IPS DF 19.7 (cell line): ENCODE results near the gene TRIM9.
"Not testable (repeated sequence)": the region's sequence is repeated elsewhere in the genome, so short reads cannot be mapped to it uniquely, and the experiment has no call there.

ENCODE experiments used
- DNase-seq: peaks from one replicate; pipeline ENCODE4 v3.0.0-alpha.2; 2013; ENCODE audit warnings: low read depth, low spot score

The TRIM9 gene

DNA sequence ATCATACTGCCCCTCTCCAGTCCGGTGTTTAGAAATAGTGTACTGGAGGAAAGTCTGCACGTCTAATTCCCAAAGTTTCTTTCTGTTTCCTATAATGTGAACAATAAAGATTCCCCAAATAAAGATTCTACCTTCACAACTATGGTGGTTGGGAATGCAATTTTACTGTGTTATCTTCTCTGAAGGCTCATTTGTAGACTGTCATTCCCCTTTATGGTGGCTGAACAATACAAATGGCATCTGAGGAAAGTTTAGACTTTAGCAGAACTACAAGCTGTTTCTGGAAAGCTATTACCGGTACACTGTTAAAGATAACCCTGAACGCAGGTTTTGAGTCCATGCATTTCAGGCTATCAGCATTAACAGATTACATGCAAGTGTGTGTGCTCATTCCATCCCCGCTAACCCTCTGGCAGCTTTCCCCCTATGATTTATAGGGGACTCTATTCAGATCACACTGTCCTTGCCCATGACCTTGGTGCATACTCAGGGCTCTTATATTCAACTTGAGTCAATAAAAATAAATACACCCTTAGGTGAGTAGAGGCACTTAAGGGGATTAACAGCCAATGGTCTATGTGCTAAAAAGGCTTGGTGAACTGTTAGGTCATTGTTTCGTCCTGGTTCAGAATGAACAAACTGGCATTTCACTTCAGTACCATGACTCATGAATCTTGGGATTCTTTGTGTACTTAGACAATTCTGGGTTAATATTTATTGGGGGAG lies 89.9 kb downstream of the TRIM9 start:
- no peak for DNase-seq

DNA sequence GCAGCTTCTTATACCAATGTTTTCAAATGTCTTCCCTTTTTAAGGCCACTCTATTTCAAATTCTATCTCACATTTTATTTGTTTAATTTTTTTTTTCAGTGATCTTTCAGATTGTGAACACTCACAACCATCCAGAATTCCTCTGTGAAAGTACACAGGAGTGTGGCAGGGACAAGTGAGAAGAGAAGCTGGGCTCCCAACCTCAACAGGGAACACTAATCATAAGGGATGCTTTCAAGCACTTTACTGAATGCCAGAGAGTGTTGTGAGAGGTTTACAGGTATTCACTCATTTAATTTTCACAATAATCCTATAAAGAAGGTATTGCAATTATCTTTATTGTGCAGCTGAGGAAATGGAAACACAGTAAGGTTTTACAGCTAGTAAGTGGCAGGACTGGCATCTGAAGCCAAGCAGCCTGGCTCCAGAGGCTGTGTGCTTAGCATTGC lies 90.5 kb downstream of the TRIM9 start:
- no peak for DNase-seq

DNA sequence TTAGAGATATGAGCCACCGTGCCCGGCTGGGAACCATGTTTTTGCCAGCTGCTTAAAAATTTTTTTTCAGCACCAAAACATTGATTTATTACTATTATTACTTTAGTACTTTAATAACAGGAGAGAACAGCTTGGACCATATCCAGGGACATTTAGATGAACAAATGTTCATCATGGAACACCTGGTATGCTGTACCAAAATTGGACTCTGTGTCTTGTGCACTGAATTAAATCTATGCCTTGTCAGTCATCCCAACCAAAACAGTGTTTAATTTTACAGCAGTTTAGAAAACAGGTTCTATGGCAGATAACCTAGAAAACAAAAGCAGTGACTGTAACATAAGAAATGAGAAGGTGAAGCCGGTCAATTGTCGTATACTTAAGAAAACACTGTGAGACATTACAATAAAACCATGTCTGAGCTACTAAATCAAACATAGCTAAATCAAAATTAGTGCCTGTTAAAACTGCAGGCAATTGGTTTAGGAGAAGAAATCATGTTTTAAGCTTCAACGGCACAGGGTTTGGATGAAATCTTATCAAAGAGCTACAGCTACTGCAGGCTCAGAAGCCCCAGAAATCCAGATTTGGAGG lies 92.4 kb downstream of the TRIM9 start:
- no peak for DNase-seq

DNA sequence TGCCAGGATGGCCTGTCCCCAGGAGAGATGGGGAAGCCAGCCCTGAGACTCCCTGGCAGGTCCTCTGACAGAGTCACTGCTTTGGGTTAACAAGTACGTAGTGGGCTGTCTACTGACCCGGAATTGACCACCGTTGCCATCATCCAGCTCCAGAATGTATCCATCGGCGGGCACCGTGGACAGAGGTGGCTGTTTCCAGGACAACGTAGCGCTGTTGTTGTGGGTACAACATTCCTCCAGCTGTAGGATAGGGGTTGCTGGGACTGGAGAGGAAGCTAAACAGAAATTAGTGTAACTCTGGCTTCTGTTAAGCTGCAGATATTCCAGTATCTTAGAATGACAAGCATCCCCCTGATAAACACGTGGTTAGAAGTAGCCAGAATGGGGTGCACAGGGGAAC lies 94.3 kb downstream of the TRIM9 start:
- no peak for DNase-seq

DNA sequence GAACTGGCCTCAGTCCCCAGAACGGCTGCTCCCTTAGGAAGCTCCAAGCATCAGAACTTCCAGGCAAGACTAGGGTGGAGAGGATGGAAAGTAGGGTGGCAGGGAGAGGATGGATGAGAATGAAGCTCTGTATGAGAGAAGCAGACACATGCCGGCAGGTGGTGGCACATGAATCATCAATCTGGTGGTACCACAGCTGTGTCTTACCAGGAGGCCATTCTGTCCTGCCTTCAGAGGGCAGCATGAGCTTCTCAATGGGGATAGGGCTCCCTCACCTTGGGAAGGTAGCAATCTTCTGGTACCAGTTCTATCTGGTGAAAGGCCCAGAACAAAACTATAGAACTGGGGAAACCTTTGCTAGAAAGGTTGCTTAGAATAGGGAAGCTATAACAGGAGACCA lies 95.2 kb downstream of the TRIM9 start:
- DNase-seq, result no peak

DNA sequence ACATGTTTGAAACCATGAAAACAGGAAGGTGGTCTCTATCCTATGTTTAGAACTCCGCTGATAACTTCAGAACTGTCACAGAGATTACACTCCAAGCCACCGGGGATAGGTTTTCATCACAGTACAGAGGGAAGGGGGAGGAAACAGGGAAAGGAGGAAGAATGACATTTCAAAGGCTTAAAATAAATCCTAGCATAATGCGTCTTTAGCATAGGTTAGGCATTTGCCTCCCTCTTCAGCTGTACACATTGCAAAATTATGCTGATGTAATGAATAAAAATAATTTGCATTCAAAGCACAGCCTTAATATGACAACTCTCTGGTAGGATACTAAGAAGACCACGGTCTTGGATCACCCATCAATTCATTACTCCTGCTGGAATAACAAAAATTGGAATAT lies 96.3 kb downstream of the TRIM9 start:
- DNase-seq, result no peak

DNA sequence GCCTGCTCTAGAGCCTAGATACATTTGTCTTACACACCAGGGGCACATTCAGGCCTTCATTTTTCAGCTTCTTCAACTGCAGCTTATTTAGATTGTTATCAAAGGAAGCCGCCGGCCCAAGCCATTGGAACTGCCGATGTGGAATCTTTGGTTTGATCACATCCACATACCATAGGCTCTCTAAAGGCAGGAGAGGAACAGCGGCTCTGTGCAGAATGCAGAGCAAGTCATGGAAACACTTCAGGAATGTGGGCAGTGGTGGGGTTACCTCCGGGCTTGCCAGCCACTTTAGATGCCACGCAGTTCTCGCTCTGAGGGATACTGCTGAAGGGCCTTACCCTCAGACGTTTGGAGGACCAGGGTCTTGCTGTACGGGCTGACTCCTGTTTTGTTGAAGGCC lies 97.2 kb downstream of the TRIM9 start:
- DNase-seq, result no peak

DNA sequence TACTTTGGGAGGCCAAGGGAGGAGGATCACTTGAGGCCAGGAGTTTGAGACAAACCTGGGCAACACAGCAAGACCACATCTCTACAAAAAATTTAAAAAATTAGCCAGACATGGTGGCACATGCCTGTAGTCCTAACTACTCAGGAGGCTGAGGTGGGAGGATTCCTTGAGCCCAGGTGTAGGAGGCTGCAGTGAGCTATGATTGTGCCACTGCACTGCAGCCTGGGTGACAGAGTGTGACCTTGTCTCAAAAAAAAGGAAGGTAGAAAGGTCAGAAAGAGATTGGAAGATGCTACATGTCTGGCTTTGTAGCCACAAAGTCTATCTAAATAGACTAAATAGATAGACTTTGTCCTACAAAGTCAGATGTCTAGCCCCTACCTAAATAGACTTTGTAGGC lies 100.7 kb downstream of the TRIM9 start:
- not testable (repeated sequence) for DNase-seq

DNA sequence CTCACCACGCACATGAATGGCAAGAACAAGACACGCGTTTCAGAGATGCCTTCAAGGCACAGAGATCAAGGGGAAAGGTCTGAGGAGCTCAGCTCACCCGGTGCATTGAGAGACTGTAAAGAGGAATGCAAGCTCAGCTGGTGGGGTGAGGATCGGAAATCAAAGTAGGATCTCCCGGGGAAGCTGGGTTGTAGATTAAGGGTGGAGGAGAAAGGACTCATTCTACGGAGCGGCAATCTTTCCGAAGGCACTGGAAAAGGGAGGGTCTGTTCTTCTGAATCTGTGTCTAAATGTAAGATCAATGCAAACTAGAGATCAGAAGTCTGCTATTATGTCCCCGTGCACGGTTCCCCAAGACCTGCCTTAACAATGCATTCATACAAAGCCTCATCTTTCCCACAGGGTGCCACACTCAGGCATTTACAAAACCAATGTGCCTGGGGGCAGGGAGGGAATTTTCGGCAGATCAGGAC lies 109.0 kb downstream of the TRIM9 start:
- peak; percentile 25 for DNase-seq

DNA sequence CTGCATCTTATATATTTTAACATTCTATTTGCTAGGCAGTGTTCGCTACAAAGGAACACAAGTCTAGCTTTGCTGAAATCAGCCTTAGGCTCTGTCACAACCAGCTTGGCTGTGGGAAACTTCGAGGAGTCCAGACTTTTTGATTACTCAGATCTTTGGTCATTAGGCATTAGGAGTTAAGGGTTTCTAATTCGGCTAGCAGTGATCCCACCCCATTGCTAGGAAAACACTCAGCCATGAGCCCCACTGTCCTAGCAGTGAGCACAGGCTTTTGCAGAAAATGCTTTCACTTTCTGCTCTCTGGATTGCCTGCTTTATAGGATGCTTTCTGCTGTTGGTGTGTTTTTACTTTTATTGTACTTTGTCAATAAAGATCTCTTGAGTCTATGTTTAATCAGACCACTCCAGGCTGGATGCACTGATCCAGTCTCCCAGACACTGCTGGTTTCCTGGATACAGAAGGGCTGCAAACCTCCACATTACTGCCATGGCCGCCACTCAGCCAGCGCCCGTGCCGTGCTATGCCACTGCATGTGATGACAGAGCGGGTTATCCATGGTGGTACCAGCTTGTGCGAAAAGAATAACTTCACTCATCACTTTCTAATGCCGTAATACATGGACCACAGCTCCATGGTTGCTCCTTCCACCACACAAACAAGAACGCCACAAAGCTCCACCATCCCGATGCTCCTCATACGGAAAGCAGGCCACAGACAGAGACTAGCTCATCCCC lies 109.6 kb downstream of the TRIM9 start:
- no peak for DNase-seq

DNA sequence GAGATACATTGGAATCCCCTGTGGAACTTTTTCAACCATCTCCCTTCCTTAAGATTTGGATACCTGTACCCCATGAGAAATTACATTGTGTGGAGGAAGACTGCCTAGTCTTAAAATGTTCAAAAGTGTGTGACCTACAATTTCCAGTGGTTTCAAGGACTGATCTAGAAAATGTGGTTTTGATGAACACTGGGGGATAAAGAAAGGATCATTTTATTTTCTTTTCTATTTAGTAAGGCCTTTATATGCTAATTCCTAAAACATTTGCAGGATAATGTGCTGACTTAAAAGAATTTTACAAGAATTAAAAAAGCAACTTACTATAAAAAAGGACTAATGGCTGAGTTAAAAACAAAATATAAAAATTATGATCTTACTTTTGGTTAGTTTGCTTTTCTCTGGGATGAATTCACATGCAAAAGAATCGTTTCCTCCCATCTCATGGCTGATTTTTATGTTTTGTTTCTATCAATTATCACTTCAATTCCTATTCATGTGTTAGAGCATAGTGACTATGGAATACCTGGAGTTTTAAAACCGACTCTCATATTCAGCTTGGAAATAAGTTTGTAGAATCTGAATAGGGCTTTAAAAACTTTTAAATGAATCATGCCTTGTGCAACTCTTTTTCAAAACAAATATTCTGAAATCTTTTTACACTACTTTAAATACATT lies 110.7 kb downstream of the TRIM9 start:
- DNase-seq, result no peak

DNA sequence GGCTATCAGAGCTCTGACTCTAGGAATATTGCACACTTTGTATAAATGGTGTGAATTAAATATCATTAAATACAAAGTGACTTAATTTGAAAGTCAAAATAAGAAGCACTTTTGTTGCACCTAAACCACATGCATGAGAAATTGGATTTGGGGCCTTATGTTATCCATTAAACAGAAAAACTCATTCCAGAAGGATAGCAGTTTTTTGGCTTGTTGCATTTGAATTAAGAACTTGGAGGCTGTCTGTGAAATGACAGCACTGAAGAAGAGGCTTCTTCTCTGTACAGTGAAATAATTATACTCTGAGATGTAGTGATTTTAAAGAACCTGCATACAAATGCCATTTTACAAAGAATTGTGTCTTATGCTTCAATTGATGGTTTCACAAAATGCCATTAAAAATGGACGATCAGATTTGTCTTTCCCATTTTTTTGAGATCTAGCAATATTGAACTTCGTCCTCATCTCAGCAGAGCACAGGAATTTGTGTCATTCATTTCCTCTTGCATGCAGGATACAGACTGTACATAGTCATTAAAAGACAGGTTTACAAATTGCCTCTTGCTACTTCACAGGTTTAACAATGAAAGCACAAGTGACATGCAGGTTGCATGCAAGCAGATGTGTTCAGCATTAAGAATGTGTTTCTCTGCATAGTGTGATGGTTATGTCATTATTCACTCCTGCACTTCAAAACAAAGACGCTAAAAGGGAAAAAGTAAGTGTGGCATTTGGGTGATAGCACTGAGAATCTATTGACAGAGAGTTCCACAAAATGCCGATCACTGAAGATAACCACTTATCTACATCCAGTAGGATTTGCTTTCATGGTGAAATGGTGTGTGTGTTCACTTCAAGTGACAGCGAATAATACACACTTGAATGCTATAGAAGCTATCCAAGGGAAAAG lies 114.7 kb downstream of the TRIM9 start:
- no peak for DNase-seq

DNA sequence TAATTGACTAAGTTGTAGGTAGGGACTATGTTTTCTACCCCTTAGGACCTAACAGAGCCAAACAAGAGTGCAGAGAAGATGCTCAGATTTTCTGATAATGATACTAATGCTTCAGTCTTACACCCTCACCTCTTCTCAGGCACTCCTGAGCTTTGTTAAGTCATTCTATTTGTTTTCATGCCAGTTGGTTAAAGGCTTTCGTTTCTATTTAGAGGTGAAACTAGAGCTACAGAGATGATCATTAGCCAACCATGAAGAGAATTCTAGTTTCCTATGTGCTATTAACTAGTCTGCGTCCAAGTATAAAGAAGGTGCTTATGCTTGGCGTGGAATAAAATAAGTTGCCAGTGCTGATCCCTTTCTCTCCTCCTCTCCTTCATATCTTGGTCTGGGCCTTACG lies 116.0 kb downstream of the TRIM9 start:
- no peak for DNase-seq

DNA sequence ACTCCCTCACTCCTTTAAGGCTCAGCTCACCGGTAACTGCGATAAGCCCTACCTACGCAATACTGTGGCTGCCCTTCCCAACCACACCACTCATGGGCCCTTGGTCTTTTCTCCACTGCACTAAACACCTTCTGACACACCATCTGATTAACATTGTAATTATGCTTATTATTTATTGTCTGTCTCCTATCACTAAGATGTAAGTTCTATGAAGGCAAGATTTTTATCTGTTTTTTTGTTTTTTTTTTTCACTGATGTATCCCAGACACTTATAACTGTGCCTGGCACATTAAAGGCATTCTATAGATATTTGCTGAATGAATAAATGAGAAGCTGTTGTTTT lies 116.4 kb downstream of the TRIM9 start:
- no peak for DNase-seq

DNA sequence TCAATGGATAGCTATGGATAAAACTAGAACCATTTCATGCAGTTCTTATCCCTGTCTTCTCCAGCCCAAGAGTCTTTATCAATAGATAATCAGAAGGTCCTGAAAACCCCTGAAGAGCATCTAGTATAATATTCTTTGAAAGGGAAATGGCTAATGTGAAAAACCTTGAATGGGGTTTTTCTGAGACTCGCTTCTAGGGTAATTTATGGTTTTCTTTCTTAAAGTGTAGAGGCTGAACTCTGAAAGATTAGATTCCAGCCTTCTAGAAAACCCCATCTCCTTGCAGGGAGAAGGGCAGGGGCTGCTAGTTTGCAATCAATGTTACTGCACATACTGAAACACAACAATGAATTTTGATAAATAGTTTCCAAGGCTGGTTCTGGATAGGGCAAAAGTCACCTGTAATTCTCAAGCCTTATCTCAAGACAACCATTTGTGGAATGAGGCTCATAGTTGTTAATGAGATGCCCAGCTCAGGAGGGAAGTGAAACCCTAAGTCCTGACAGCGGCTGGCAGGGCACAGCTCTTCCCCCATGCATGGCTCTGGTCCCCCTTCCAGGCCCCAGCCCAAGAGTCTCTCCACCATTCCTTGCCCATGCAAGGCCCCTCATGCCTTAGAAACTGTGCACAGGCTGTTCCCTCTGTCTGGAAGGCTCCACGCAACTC lies 116.9 kb downstream of the TRIM9 start:
- DNase-seq, result no peak

DNA sequence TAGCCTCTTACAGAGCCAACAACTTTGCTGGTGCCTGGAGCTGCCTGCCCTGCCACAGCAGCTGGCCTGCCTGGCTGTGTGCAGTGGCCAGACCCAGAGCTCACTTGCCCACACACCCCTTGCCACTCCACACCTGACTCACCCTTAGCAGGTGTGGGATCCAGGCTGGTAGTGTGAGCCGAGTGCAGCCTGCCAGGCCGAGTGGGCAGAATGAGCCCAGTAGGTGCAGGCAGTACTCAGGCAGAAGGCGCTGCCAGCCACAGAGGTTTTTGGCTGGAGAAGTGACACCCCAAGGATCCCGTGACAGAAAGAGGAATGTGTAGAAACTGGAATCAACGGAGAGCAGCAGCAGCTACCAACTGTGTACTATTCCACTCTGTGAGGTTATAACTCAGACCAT lies 120.8 kb downstream of the TRIM9 start:
- no peak for DNase-seq

DNA sequence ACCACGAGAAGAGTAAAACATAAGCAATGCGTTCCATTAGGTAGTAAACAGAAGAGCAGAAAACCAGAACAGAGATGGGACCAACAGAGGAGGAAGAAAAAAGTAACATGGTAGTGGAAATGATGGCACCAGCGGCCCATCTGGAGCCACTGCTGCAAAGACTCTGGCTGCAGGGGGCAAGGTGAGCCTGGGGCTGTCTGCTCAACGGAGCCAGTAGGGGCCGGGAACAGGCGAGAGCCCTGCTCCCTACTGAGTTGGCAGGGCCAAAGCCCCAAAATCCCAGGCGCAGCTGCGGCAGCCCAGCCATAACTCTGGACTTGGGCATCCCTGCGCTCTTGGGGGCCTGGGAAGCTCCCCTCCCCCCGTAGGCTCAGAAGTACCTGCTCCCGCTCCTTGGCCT lies 122.2 kb downstream of the TRIM9 start:
- DNase-seq, result no peak

DNA sequence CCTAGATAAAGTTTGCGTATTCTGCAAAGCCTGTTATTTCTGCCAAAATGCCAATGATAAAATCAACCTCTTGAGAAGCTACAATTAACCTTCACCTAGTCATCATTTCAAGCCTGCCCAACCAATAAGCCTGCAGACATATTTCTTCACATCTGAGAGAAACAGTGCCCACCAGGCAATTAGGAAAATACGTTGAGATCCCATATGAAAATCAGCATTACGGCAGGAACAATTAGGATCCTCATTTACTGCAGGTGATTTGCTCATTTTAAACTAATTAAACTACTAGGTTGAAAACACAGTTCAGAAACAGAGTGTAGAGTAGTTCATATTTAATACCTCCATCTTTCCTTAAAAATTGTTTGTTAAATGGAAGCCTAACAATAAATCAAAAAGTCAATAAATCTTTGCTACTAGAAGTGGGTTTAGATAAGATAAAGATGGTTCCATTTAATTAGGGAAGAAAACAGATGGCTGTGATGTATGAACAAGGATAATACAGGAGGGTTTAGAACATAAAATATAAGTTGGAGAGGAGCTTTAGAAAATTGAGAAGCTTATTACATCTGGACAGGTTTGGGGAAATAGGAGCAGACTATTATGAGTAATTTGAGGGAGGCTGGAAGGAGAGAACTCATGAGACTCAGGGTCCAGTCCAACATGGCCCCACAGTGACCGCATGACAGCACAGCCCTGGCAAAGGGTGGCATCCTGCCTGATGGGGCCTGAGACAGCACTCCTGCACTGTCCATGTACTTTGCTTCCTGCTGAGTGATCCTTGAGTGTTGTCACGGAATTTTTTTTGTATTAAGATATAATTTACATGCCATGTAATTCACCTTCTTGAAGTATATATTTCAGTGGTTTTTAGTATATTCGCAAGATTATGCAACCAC lies 123.8 kb downstream of the TRIM9 start:
- no peak for DNase-seq

DNA sequence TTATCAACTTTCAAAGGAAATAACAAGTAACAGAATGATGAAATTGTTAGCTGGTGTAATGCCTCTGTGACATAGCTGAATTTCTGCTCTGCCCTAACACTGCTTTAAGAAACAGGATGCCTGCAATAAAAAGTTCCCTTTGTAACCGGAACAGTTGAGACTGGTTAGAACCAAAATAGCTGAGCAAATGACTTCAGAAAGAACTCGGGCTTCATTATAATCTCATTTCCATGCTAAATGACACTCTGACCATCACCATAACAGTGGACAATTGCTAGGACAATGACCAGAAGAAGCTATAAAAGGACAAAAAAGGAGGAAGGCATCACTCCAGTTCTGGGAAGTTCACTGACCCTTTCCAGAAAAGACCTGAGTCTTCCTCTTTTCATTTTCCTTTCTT lies 127.1 kb downstream of the TRIM9 start:
- no peak for DNase-seq

DNA sequence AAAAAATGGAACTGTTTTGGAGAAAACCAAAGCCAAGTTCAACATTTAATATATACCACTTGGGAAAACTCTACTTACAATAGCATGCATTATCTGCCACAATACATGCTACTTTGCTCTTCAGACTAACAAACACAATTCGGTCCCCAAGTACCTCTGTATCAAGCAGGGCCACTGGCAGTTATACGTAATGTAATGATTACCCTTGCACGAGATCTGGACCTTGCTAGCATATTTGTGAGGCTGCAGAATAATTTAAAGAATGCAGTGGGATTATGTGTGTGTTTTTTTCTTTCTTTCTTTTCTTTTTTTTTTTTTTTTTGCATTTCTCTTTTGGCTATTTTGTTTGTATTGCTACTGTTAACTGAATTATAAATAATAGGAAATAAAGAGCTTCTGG lies 127.8 kb downstream of the TRIM9 start:
- DNase-seq, result no peak
